ENCODE data around the gene ALDH1A2. TPM values are rescaled to one million over a fixed set of nuclear protein-coding genes. Genes with fewer than 3 reads are reported as not detected.

ALDH1A2 gene
- total RNA-seq, 1 experiment from 2014 or later = not detected

Other genes with a start within 250 kb of the ALDH1A2 start
- gene AQP9, start 72.7 kb upstream of the ALDH1A2 start, total RNA-seq (2014; rRNA removed; shearing (Covaris generic)) = not detected in 2 replicates